Fibroblast of peridontal ligament (primary cell): Measurements from ENCODE around the gene PLLP.
A peak's percentile ranks its signal among the peaks of the same experiment; 100 is the strongest.
"Not testable (repeated sequence)": the region's sequence is repeated elsewhere in the genome, so short reads cannot be mapped to it uniquely, and the experiment has no call there.

ENCODE experiments used
- DNase-seq: peaks from one replicate; pipeline ENCODE4 v3.0.0-alpha.2; 2010; ENCODE audit errors: extremely low read depth

PLLP gene

GRCh38 chr16:57303021-57303909 lies 18.8 kb upstream of the PLLP start:
- DNase-seq = no peak

GRCh38 chr16:57301126-57301817 lies 16.8 kb upstream of the PLLP start:
- no peak for DNase-seq

- DNase-seq = peak; percentile 99
These were observed 16.1 kb upstream of the PLLP start for GRCh38 chr16:57300387-57301125.

- peak; percentile 98 for DNase-seq
These were observed 15.4 kb upstream of the PLLP start for GRCh38 chr16:57299719-57300386.

GRCh38 chr16:57299009-57299718 lies 14.7 kb upstream of the PLLP start:
- DNase-seq = no peak

- no peak for DNase-seq
These were observed 13.4 kb upstream of the PLLP start for GRCh38 chr16:57297856-57298255.

GRCh38 chr16:57289391-57290257 lies 5.2 kb upstream of the PLLP start:
- DNase-seq = peak; percentile 10

- no peak for DNase-seq
These were observed 907 bp upstream of the PLLP start for GRCh38 chr16:57285379-57285778.

- no peak for DNase-seq
These were observed 486 bp upstream of the PLLP start for GRCh38 chr16:57284952-57285363.

GRCh38 chr16:57283959-57284208 lies 588 bp downstream of the PLLP start:
- no peak for DNase-seq

GRCh38 chr16:57283214-57283958 lies 1.1 kb downstream of the PLLP start:
- no peak for DNase-seq

GRCh38 chr16:57282510-57283213 lies 1.8 kb downstream of the PLLP start:
- no peak for DNase-seq

GRCh38 chr16:57281791-57282190 lies 2.7 kb downstream of the PLLP start:
- DNase-seq = no peak

- DNase-seq = no peak
These were observed 4.5 kb downstream of the PLLP start for GRCh38 chr16:57279780-57280638.

- no peak for DNase-seq
These were observed 6.0 kb downstream of the PLLP start for GRCh38 chr16:57278494-57278893.

- DNase-seq = peak; percentile 20
These were observed 6.9 kb downstream of the PLLP start for GRCh38 chr16:57277586-57277985.

GRCh38 chr16:57276596-57276995 lies 7.9 kb downstream of the PLLP start:
- no peak for DNase-seq

GRCh38 chr16:57275946-57276345 lies 8.5 kb downstream of the PLLP start:
- DNase-seq = not testable (repeated sequence)
